GM12878 (cell line): ENCODE results near the gene CLCN2. TPM values are rescaled to one million over a fixed set of nuclear protein-coding genes. Genes with fewer than 3 reads are reported as not detected.

Experiments
- ATF3 ChIP-seq: IDR thresholded peaks from 2 replicates; pipeline ENCODE4 v1.6.1; 2011; ENCODE audit warnings: low read depth, mild to moderate bottlenecking, low read length, moderate library complexity, borderline replicate concordance; ENCODE audit errors: extremely low read depth
- CBX3 ChIP-seq: fragments of 200-600 bp; sonication (generic); IDR thresholded peaks from 2 replicates; pipeline ENCODE4 v1.6.1; 2016; ENCODE audit warnings: low read depth, borderline replicate concordance
- CTCF ChIP-seq, 3 experiments: IDR thresholded peaks in 2 of 3; conservative IDR thresholded peaks in 1 of 3; 2 replicates each; pipeline ENCODE4 v1.5.1; 2011; ENCODE audit warnings: low read depth in 3 of 3, low read length in 3 of 3, mild to moderate bottlenecking in 3 of 3, control low read depth in 2 of 3, moderate library complexity in 2 of 3, inconsistent platforms in 1 of 3, mixed read lengths in 1 of 3; ENCODE audit not compliant: control insufficient read depth in 2 of 3, insufficient read depth in 1 of 3; ENCODE audit errors: extremely low read depth in 1 of 3
- EED ChIP-seq: sonication (generic); IDR thresholded peaks from 2 replicates; pipeline ENCODE4 v1.6.1; 2016; ENCODE audit warnings: antibody characterized with exemption, low read depth
- EZH2 ChIP-seq: IDR thresholded peaks from 2 replicates; pipeline ENCODE4 v1.6.1; 2012; ENCODE audit warnings: low read depth, mild to moderate bottlenecking, control low read depth, inconsistent platforms, low read length, borderline replicate concordance; ENCODE audit not compliant: control insufficient read depth
- MAX ChIP-seq: IDR thresholded peaks from 2 replicates; pipeline ENCODE4 v1.6.1; 2012; ENCODE audit warnings: low read depth, low read length, improper control_type of control experiment
- MYB ChIP-seq: fragments of 150-350 bp; IDR thresholded peaks from 2 replicates; pipeline ENCODE4 v1.6.1; 2014; ENCODE audit warnings: mild to moderate bottlenecking, low read depth, low read length, borderline replicate concordance
- NFYB ChIP-seq: IDR thresholded peaks from 2 replicates; pipeline ENCODE4 v1.6.1; 2011; ENCODE audit warnings: low read depth, mild to moderate bottlenecking, low read length, improper control_type of control experiment, moderate library complexity; ENCODE audit not compliant: insufficient read depth
- TARDBP ChIP-seq: IDR thresholded peaks from 2 replicates; pipeline ENCODE4 v1.6.1; 2016; ENCODE audit warnings: borderline replicate concordance
- ZNF384 ChIP-seq: IDR thresholded peaks from 2 replicates; pipeline ENCODE4 v1.6.1; 2012; ENCODE audit warnings: low read depth, mild to moderate bottlenecking, low read length, improper control_type of control experiment, borderline replicate concordance
- polyA plus RNA-seq, 11 experiments: library from polyadenylated mRNA; depleted of rRNA in 4 of 11; unstranded in 6 of 11; stranded (reverse) in 5 of 11; fragments of >200 nt; fragmentation: Nextera tagmentation in 4 of 11; fragmentation: Illumina TruSeq in 1 of 11; extraction: Ambion mirVana in 4 of 11; extraction: Trizol in 1 of 11; gene quantifications; 1 replicate in 1 of 11; 2 replicates in 10 of 11; pipeline versions ENCODE4 v1.2.1 to v1.2.3, GENCODE V29; 2011 to 2016; ENCODE audit warnings: inconsistent platforms in 2 of 11, missing spikeins in 2 of 11, low read depth in 1 of 11
- total RNA-seq, 4 experiments: library from RNA; depleted of rRNA in 3 of 4; stranded (reverse); fragments of >200 nt in 3 of 4; fragmentation: Illumina TruSeq in 1 of 4; extraction: Trizol in 1 of 4; gene quantifications; 2 replicates each; pipeline versions ENCODE4 v1.2.1 to v1.2.3, GENCODE V29; 2013 to 2021

The CLCN2 gene
- total and polyA plus RNA-seq, 10 of the 15 experiments (the other 5 are each of a cell fraction or from before 2014, with no cell fraction given) = 0.13 to 2.6 (median 0.85) TPM; not detected in 1

- TF ChIP-seq CBX3 = no peak
- TF ChIP-seq ATF3 = no peak
- no peak for TF ChIP-seq MAX
- no peak for TF ChIP-seq TARDBP
- TF ChIP-seq MYB = no peak
- TF ChIP-seq CTCF (IDR thresholded peaks at IDR 0.05 in 2 of 3, conservative IDR thresholded peaks at IDR 0.05 in 1 of 3; ENCODE audit: control insufficient read depth in 2 of 3, extremely low read depth in 1 of 3, insufficient read depth in 1 of 3, low read depth in 3 of 3, low read length in 3 of 3) = no peak
- no peak for TF ChIP-seq EED
- TF ChIP-seq NFYB = no peak
- no peak for TF ChIP-seq EZH2
- no peak for TF ChIP-seq ZNF384
These were observed 21.1 kb upstream of the CLCN2 start (continued) for GRCh38 chr3:184382326-184383032.
